Ovary (tissue), 3 donors: Measurements from ENCODE around the gene SCN2A.

Experiments
- CTCF ChIP-seq, 3 donors: fragments of 450-650 bp in 2 of 3; fragments of 200-600 bp in 1 of 3; IDR thresholded peaks; one replicate each; pipeline versions ENCODE4 v1.5.1 to v1.8.0; 2016 to 2022; ENCODE audit warnings: antibody characterized with exemption in 3 of 3, mild to moderate bottlenecking in 1 of 3
- EP300 ChIP-seq: sonication (generic); formaldehyde crosslinking; IDR thresholded peaks from one replicate; pipeline ENCODE4 v1.6.1; 2017; ENCODE audit warnings: antibody characterized with exemption
- POLR2A ChIP-seq: fragments of 450-650 bp; IDR thresholded peaks from one replicate; pipeline ENCODE4 v1.6.1; 2017; ENCODE audit warnings: antibody characterized with exemption, mild to moderate bottlenecking, moderate library complexity
- donor health status: DM: no; HTN: no; CAD: no.

- no peak for TF ChIP-seq POLR2A
- TF ChIP-seq CTCF (IDR thresholded peaks at IDR 0.05) = no peak
- TF ChIP-seq EP300 = no peak
Observed at GRCh38 chr2:165205865-165206264, 33.3 kb upstream of the SCN2A start.
